Activated naive CD4-positive, alpha-beta T cell treated with anti-CD3 and anti-CD28 coated beads, Interleukin-2, amount 50 U/mL, for 24 hours (primary cell): Measurements from ENCODE around the gene MMEL1.

Experiments
- H3K27ac Mint-ChIP-seq: one replicate; pipeline ENCODE4 v1.8.0; 2021; ENCODE audit warnings: mild to moderate bottlenecking, mixed read lengths
- H3K27me3 Mint-ChIP-seq: one replicate; pipeline ENCODE4 v1.8.0; 2021; ENCODE audit warnings: mixed read lengths
- H3K36me3 Mint-ChIP-seq: one replicate; pipeline ENCODE4 v1.8.0; 2021; ENCODE audit warnings: mixed read lengths
- H3K4me1 Mint-ChIP-seq: one replicate; pipeline ENCODE4 v1.8.0; 2021; ENCODE audit warnings: mixed read lengths
- H3K4me3 Mint-ChIP-seq: one replicate; pipeline ENCODE4 v1.8.0; 2021; ENCODE audit warnings: mild to moderate bottlenecking, mixed read lengths
- H3K9me3 Mint-ChIP-seq: one replicate; pipeline ENCODE4 v1.8.0; 2021; ENCODE audit warnings: mixed read lengths

Gene MMEL1

GRCh38 chr1:2566101-2567045, 66.4 kb downstream of the MMEL1 start:
- Mint-ChIP-seq H3K4me3 (no peak overlapping the region), H3K27ac (no peak overlapping the region), H3K36me3 (no peaks in the 10 kb centered on the region), H3K9me3 (no peaks in the 10 kb centered on the region), H3K27me3 (no peaks in the 10 kb centered on the region), H3K4me1 (peaks cover 7% of the 10 kb centered on the region)

- no peak overlapping the region for H3K4me3 Mint-ChIP-seq
- no peaks in the 10 kb centered on the region for H3K36me3 Mint-ChIP-seq
- no peaks in the 10 kb centered on the region for H3K9me3 Mint-ChIP-seq
- no peak overlapping the region for H3K27ac Mint-ChIP-seq
- H3K27me3 Mint-ChIP-seq, result no peaks in the 10 kb centered on the region
- H3K4me1 Mint-ChIP-seq, result peaks cover 16% of the 10 kb centered on the region
These were observed 67.9 kb downstream of the MMEL1 start for GRCh38 chr1:2564815-2565374.

- Mint-ChIP-seq H3K27me3 (no peaks in the 10 kb centered on the region), H3K36me3 (no peaks in the 10 kb centered on the region), H3K9me3 (no peaks in the 10 kb centered on the region), H3K4me1 (peaks cover 16% of the 10 kb centered on the region), H3K27ac (no peak overlapping the region), H3K4me3 (no peak overlapping the region)
These were observed 68.6 kb downstream of the MMEL1 start for GRCh38 chr1:2564006-2564814.

- H3K36me3 Mint-ChIP-seq, result no peaks in the 10 kb centered on the region
- peaks cover 22% of the 10 kb centered on the region for H3K4me1 Mint-ChIP-seq
- H3K4me3 Mint-ChIP-seq, result no peak overlapping the region
- H3K9me3 Mint-ChIP-seq, result no peaks in the 10 kb centered on the region
- no peak overlapping the region for H3K27ac Mint-ChIP-seq
- no peaks in the 10 kb centered on the region for H3K27me3 Mint-ChIP-seq
These were observed 69.6 kb downstream of the MMEL1 start for GRCh38 chr1:2563205-2563604.

- Mint-ChIP-seq H3K27me3 (no peaks in the 10 kb centered on the region), H3K4me3 (no peak overlapping the region), H3K9me3 (no peaks in the 10 kb centered on the region), H3K27ac (peak overlapping the region; percentile 12), H3K4me1 (peaks cover 28% of the 10 kb centered on the region), H3K36me3 (no peaks in the 10 kb centered on the region)
These were observed 70.6 kb downstream of the MMEL1 start for GRCh38 chr1:2561898-2562895.

GRCh38 chr1:2561446-2561845, 71.4 kb downstream of the MMEL1 start:
- H3K9me3 Mint-ChIP-seq, result no peaks in the 10 kb centered on the region
- peak overlapping the region; percentile 57 for H3K27ac Mint-ChIP-seq
- no peaks in the 10 kb centered on the region for H3K27me3 Mint-ChIP-seq
- no peak overlapping the region for H3K4me3 Mint-ChIP-seq
- H3K36me3 Mint-ChIP-seq, result no peaks in the 10 kb centered on the region
- H3K4me1 Mint-ChIP-seq, result peaks cover 30% of the 10 kb centered on the region

GRCh38 chr1:2560299-2561073, 72.3 kb downstream of the MMEL1 start:
- Mint-ChIP-seq H3K4me3 (no peak overlapping the region), H3K27ac (no peak overlapping the region), H3K36me3 (no peaks in the 10 kb centered on the region), H3K4me1 (peaks cover 32% of the 10 kb centered on the region), H3K27me3 (no peaks in the 10 kb centered on the region), H3K9me3 (no peaks in the 10 kb centered on the region)

- Mint-ChIP-seq H3K4me3 (no peak overlapping the region), H3K27ac (no peak overlapping the region), H3K4me1 (peaks cover 37% of the 10 kb centered on the region)
These were observed 73.1 kb downstream of the MMEL1 start for GRCh38 chr1:2559509-2560298.

GRCh38 chr1:2558861-2559260, 74.0 kb downstream of the MMEL1 start:
- H3K4me3 Mint-ChIP-seq, result peak overlapping the region; percentile 94
- H3K9me3 Mint-ChIP-seq, result no peaks in the 10 kb centered on the region
- H3K27me3 Mint-ChIP-seq, result no peaks in the 10 kb centered on the region
- peaks cover 40% of the 10 kb centered on the region for H3K4me1 Mint-ChIP-seq
- H3K27ac Mint-ChIP-seq, result peak overlapping the region; percentile 82
- H3K36me3 Mint-ChIP-seq, result no peaks in the 10 kb centered on the region

More at GRCh38 chr1:2559509-2560298, 73.1 kb downstream of the MMEL1 start:
- Mint-ChIP-seq H3K36me3 (no peaks in the 10 kb centered on the region), H3K27me3 (no peaks in the 10 kb centered on the region), H3K9me3 (no peaks in the 10 kb centered on the region)

GRCh38 chr1:2558420-2558819, 74.4 kb downstream of the MMEL1 start:
- H3K4me1 Mint-ChIP-seq, result peaks cover 40% of the 10 kb centered on the region
- no peaks in the 10 kb centered on the region for H3K27me3 Mint-ChIP-seq
- H3K4me3 Mint-ChIP-seq, result peak overlapping the region; percentile 94
- H3K9me3 Mint-ChIP-seq, result no peaks in the 10 kb centered on the region
- peak overlapping the region; percentile 82 for H3K27ac Mint-ChIP-seq
- H3K36me3 Mint-ChIP-seq, result no peaks in the 10 kb centered on the region

- H3K4me3 Mint-ChIP-seq, result peak overlapping the region; percentile 94
- H3K9me3 Mint-ChIP-seq, result no peaks in the 10 kb centered on the region
- no peaks in the 10 kb centered on the region for H3K36me3 Mint-ChIP-seq
- H3K27me3 Mint-ChIP-seq, result no peaks in the 10 kb centered on the region
- peaks cover 40% of the 10 kb centered on the region for H3K4me1 Mint-ChIP-seq
- peak overlapping the region; percentile 74 for H3K27ac Mint-ChIP-seq
These were observed 75.1 kb downstream of the MMEL1 start for GRCh38 chr1:2557482-2558400.

- Mint-ChIP-seq H3K36me3 (no peaks in the 10 kb centered on the region), H3K4me1 (peaks cover 40% of the 10 kb centered on the region), H3K27ac (peak overlapping the region; percentile 97), H3K4me3 (peak overlapping the region; percentile 94), H3K27me3 (no peaks in the 10 kb centered on the region), H3K9me3 (no peaks in the 10 kb centered on the region)
These were observed 75.9 kb downstream of the MMEL1 start for GRCh38 chr1:2556678-2557481.
